ENCODE measurements around the gene DNER.
"Not testable (repeated sequence)": the region's sequence is repeated elsewhere in the genome, so short reads cannot be mapped to it uniquely, and the experiment has no call there.

DNER gene

DNA sequence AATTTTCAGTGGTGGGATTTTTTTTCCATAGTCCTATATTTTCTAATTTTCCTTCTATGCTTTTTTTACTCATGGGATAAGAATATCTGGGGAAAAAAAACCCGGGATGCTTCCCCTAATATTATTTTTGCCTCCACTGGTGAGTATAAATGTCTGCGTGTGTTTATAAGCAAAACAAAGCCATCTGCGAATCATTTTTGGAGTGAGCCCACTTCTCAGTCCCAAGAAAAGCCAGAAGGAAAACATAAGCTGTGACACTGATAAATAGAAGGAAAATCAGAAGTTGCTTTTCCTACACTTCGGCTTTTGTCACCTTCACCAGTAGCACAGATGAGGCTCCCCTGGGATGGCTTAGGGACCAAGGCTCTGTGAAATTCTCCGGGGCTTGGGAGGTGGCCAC lies 308.6 kb downstream of the DNER start:
- no peak for DNase-seq (ENCODE audit: low read depth, low spot score)

- DNase-seq (ENCODE audit: low read depth, low spot score), result no peak
Observed at GRCh38 chr2:229403296-229403695, 311.1 kb downstream of the DNER start.

DNA sequence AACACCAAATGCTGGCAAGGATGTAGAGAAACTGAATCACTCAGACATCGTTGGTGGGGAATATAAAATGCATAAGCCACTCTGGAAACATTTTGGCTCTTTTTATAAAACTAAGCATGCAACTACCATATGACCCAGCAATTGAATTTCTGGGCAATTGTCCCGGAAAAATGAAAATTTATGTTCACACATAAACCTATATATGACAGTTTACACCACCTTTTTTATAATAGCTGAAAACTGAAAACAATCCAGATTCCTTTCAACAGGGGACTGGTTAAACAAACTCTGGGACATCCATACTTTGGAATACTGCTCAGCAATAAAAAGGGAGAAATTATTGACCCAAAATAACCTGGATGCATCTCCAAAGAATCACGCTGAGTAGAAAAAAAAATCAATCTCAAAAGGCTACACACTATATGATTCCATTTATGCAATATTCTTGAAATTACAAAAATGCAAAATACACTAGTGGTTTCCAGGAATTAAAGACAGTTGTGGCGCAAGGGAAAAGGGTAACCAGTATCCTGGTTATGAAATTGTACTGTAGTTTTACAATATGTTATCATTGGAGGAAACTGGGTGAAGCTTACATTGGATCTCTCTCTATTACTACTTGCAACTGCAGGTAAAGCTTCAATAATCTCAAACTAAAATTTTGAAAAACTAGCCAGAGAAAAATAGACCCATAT lies 313.0 kb downstream of the DNER start:
- DNase-seq (ENCODE audit: low read depth, low spot score), result no peak

- no peak for DNase-seq (ENCODE audit: low read depth, low spot score)
Observed at GRCh38 chr2:229393926-229394325, 320.4 kb downstream of the DNER start.

GRCh38 chr2:229392196-229392595 lies 322.2 kb downstream of the DNER start:
- no peak for DNase-seq (ENCODE audit: low read depth, low spot score)

DNA sequence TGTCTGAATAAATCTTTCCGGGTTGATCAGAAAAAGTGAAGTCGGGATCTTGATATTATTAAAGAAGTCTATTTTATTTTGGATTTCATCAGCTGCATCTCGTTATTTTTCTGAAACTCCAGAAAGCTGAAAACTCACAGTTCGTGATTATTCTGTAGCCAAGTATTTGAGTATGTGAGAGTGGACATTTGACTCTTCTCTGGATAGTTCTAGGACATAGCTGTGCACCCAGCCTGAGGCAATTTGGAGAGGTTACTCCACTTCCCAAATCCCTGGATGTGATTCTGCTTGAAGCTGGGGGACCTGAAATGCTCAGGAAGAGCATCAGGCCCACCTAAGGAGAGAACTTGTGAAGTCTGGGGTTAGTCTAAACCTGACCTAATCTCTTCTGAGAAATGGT lies 325.6 kb downstream of the DNER start:
- DNase-seq (ENCODE audit: low read depth, low spot score), result no peak

DNA sequence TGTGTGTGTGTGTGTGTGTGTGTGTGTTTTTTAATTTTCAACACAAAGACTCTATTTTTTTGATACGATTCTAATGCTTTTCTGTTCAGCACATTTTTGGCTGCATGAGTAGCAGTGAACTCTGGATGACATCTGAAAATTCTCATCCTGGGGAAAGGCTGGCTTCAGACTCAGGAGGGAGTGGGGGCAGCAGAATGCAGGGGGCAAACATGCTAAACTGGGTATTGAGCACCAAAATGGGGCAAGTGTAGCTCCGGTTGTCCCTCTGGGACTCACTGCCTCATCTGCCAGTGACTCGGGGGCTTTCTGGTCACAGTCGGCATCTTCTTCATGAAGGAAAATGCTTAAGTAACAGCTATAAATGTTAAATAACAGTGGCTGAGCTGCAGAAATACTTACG lies 326.5 kb downstream of the DNER start:
- DNase-seq (ENCODE audit: low read depth, low spot score), result no peak

GRCh38 chr2:229380101-229380625 lies 334.2 kb downstream of the DNER start:
- DNase-seq (ENCODE audit: low read depth, low spot score), result no peak

DNA sequence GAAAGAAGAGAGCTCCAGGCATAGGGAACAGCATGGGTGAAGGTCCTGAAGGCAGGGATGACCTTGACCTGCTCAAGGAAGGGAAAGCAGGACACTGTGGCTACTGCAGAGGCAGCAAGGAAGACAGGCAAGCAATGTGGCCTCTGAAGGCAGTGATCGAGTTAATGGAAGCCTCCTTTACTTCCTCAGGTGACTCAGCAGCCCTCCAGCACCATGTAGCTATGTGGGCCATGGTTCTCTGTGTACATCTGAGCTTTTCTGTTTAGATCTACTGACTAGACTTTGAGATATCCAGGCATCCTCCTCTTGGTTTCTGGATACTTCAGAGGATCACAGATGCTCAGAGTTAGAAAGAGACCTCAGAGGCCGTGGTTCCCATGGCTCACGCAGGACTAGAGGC lies 336.0 kb downstream of the DNER start:
- DNase-seq (ENCODE audit: low read depth, low spot score), result no peak

DNA sequence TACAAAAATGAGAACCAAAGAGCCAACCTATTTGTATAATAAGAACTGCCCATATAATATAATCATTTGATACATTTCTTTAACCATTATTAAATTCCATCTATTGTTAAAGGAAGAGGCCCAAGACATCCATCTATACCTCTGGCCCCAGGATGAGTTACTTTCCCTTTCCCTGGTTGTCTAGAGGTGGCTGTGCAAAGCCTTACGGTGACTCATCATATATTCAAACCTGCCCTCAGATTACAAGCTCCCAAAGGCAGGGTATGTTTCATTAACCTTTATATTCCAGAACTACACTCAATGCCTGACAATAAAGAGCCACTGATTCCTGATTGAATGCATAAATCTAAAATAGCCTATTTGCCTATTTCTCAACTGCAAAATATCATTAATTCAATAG lies 337.5 kb downstream of the DNER start:
- DNase-seq (ENCODE audit: low read depth, low spot score), result no peak

- DNase-seq (ENCODE audit: low read depth, low spot score), result no peak
Observed at GRCh38 chr2:229375251-229375650, 339.1 kb downstream of the DNER start.

DNA sequence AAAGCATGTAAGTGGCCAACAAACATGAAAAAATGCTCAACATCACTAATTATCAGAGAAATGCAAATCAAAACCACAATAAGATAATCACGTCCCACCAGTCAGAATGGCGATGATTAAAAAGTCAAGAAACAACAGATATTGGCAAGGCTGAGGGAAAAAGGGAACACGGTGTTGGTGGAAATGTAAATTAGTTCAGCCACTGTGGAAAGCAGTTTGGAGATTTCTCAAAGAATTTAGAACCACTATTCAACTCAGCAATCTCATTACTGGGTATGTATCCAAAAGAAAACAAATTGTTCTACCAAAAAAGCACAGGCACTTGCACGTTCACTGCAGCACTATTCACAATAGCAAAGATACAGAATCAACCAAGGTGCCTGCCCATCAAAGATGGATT lies 341.0 kb downstream of the DNER start:
- DNase-seq (ENCODE audit: low read depth, low spot score), result not testable (repeated sequence)

DNA sequence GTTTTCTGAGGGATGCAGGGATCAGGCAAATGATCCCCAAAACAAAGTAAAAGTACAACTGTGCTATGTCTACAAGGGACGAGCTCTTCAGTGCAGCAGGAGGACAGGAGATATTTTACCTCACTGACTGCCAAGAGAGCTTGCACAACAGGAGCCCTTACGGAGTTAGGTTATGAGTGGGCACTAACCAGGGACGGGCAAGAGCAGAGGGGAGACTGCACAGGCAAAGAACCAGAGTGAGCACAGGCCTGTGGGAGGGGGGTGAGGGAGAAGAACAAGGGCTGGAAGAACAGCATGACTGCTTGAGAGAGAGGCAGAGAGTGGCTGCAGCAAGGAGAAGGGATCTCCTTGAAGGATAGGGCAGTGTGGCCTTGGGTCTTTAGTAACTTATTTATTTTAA lies 342.1 kb downstream of the DNER start:
- DNase-seq (ENCODE audit: low read depth, low spot score), result no peak

DNA sequence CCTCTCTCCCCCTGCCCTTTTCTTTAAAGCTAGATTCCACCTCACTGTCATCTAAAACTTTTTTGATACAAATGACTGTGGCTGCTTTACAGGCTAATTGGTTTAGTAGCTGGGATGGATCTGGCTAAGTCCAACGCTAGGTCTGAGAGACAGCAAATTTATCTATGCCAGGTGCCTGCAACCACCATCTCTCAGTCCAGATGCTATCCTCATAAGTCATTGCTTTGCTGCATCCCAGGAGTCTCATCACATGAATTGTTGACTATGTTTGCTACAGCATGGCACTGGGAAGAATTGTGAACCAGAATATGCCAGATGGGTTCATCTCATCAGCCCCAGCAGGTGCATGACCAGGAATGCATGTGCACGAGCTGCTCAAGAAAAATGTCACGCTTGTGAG lies 343.3 kb downstream of the DNER start:
- no peak for DNase-seq (ENCODE audit: low read depth, low spot score)

- DNase-seq (ENCODE audit: low read depth, low spot score), result no peak
Observed at GRCh38 chr2:229370509-229370908, 343.8 kb downstream of the DNER start.

GRCh38 chr2:229363185-229363814 lies 351.1 kb downstream of the DNER start:
- no peak for DNase-seq (ENCODE audit: low read depth, low spot score)

- DNase-seq (ENCODE audit: low read depth, low spot score), result no peak
Observed at GRCh38 chr2:229350883-229351282, 363.5 kb downstream of the DNER start.

GRCh38 chr2:229350117-229350805 lies 364.1 kb downstream of the DNER start:
- no peak for DNase-seq (ENCODE audit: low read depth, low spot score)

DNA sequence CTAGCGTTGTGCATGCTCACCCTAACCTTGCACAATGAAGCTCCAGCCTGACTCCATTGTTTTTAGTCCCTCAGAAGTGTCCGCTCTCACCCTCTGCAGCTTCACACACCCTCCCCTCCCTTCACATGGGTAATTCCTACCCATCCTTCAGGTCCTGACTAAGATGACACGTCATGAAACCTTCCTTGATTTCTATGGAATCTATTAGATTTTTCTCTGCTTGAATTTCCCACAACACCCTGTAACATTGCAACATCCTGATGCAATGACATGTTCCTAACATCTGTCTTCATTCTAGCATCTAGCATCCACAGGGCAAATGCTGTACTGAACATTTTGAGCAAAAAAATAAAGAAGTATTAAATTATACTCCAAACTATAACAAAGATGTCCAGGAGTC lies 366.2 kb downstream of the DNER start:
- DNase-seq (ENCODE audit: low read depth, low spot score), result no peak

DNA sequence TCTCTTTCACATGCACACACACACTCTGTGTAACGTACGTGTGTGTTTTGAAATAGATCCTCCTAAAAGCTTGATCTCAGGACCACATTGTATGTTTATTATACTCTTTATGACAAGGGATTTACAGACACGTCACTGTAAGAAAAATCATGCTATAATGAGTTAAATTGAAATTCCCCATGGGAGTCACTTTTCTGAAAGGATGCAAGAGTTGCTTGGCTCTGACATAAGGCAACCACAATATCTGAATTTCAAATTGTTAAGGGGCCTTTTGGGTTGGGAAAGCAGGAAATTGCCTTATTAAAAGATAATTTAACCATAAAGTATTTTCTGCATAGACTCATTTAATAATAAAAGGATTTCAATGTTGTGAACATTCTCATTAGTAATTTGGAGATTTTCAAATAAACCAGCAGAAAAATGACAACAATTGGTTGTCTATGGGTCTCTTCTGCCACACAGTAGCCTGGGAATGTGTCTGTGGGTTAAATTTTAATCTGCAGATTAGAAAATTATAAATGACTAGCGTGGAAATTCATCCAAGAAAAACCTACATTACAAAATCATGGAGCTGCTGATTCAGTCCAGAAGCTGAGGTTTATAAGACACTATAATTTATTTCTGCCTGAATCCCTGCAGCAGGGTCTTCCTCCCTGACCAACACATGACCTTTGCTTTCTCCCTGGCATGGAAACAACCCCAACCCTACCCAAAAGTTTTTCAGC lies 367.4 kb downstream of the DNER start:
- no peak for DNase-seq (ENCODE audit: low read depth, low spot score)

- no peak for DNase-seq (ENCODE audit: low read depth, low spot score)
Observed at GRCh38 chr2:229344955-229345354, 369.4 kb downstream of the DNER start.

DNA sequence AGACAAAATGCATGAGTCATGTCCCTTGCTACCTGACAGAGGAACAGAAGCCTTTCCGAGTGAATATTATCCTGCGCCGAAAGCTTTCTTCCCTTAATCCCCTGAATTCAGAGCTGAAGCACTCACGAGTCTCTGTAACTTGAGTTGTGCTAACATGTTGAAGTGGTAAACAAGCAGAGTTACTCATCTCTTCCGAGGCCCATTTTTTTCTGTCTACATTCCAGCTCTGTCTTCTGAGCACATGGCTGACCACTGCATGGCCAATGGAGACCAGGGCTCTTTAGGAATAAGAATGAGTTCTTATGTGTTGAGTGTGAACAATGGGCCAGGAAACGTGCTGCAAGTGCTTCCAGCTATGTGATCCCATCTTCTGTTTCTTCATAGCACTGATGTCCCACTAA lies 370.2 kb downstream of the DNER start:
- no peak for DNase-seq (ENCODE audit: low read depth, low spot score)
